ENCODE data around the gene REXO4.
"Not testable (repeated sequence)": the region's sequence is repeated elsewhere in the genome, so short reads cannot be mapped to it uniquely, and the experiment has no call there.

DNA sequence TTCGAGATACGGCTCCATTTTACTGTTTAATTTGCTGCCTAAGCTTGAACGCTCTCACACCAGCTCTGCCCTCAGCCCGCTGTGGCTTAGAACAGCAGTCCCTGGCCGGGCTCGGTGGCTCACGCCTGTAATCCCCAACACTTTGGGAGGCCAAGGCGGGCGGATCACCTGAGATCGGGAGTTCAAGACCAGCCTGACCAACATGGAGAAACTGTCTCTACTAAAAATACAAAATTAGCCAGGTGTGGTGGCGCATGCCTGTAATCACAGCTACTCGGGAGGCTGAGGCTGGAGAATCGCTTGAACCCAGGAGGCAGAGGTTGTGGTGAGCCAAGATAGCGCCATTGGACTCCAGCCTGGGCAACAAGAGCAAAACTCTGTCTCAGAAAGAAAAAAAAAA, 40.5 kb downstream of the REXO4 start:
- TF ChIP-seq, protein P1, sequence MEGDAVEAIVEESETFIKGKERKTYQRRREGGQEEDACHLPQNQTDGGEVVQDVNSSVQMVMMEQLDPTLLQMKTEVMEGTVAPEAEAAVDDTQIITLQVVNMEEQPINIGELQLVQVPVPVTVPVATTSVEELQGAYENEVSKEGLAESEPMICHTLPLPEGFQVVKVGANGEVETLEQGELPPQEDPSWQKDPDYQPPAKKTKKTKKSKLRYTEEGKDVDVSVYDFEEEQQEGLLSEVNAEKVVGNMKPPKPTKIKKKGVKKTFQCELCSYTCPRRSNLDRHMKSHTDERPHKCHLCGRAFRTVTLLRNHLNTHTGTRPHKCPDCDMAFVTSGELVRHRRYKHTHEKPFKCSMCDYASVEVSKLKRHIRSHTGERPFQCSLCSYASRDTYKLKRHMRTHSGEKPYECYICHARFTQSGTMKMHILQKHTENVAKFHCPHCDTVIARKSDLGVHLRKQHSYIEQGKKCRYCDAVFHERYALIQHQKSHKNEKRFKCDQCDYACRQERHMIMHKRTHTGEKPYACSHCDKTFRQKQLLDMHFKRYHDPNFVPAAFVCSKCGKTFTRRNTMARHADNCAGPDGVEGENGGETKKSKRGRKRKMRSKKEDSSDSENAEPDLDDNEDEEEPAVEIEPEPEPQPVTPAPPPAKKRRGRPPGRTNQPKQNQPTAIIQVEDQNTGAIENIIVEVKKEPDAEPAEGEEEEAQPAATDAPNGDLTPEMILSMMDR (conservative IDR thresholded peaks at IDR 0.05; ENCODE audit: low read length) = not testable (repeated sequence)
- TF ChIP-seq EZH2phosphoT487 (IDR thresholded peaks at IDR 0.05; ENCODE audit: borderline replicate concordance, low read depth, low read length) = not testable (repeated sequence)
